T-helper 1 cell treated with Interleukin-12 subunit alpha and Interleukin-12 subunit beta and Interleukin-4 antibody, amounts not matched to agents 30 μg/mL and 1 μg/mL, for 36 hours (primary cell): ENCODE measurements around the gene ZNF576.
A peak's percentile ranks its signal among the peaks of the same experiment; 100 is the strongest.
"Not testable (repeated sequence)": the region's sequence is repeated elsewhere in the genome, so short reads cannot be mapped to it uniquely, and the experiment has no call there.

ENCODE experiments used
- H3K27ac Mint-ChIP-seq: one replicate; pipeline ENCODE4 v1.8.0; 2021; ENCODE audit warnings: mild to moderate bottlenecking, mixed read lengths
- H3K27me3 Mint-ChIP-seq: one replicate; pipeline ENCODE4 v1.8.0; 2021; ENCODE audit warnings: low read depth, mixed read lengths
- H3K36me3 Mint-ChIP-seq: one replicate; pipeline ENCODE4 v1.8.0; 2021; ENCODE audit warnings: low read depth, mixed read lengths
- H3K4me1 Mint-ChIP-seq: one replicate; pipeline ENCODE4 v1.8.0; 2021; ENCODE audit warnings: low read depth, mixed read lengths
- H3K4me3 Mint-ChIP-seq: one replicate; pipeline ENCODE4 v1.8.0; 2021; ENCODE audit warnings: mild to moderate bottlenecking, moderate library complexity, mixed read lengths
- H3K9me3 Mint-ChIP-seq: one replicate; pipeline ENCODE4 v1.8.0; 2021; ENCODE audit warnings: mixed read lengths

Gene ZNF576, protein sequence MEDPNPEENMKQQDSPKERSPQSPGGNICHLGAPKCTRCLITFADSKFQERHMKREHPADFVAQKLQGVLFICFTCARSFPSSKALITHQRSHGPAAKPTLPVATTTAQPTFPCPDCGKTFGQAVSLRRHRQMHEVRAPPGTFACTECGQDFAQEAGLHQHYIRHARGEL

GRCh38 chr19:43595999-43596841 is at the start of gene ZNF576, which contains the start of gene IRGQ:
Gene ZNF576, plus strand, starts transcription at chr19:43596595. Its CDS starts 514 bp downstream, at chr19:43597109.
Gene IRGQ, minus strand, starts transcription at chr19:43596134. Its CDS starts 796 bp downstream, at chr19:43595338.
- Mint-ChIP-seq H3K9me3 (no peaks in the 10 kb centered on the region), H3K27me3 (no peaks in the 10 kb centered on the region), H3K27ac (peak within 1 kb of the TSS; percentile 99), H3K4me3 (peak within 1 kb of the TSS; percentile 99), H3K4me1 (peaks cover 30% of the 10 kb centered on the region), H3K36me3 (peaks cover 22% of the 10 kb centered on the region)

GRCh38 chr19:43547926-43548325 is 48.5 kb upstream of the ZNF576 start:
- peaks cover 19% of the 10 kb centered on the region for H3K36me3 Mint-ChIP-seq
- H3K4me1 Mint-ChIP-seq, H3K27me3 Mint-ChIP-seq, H3K4me3 Mint-ChIP-seq, H3K27ac Mint-ChIP-seq, H3K9me3 Mint-ChIP-seq: not testable (repeated sequence)

DNA sequence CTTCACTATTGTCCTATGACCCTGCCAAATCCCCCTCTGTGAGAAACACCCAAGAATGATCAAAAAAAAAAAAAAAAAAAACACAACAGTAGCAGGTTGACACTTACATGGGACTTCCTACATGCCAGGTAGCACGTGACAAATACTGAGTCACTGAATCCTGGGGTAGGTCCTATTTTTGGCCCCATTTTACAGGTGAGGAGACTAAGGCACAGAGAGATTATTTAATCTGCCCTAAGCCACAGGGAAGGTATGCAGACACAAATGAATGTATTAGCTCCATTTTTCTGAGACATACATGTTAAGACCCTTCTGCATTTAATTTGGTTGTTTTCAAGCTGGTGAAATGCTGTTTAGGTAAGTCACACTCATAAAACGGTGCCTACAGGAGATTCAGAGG is 47.7 kb upstream of the ZNF576 start:
- Mint-ChIP-seq H3K9me3 (no peaks in the 10 kb centered on the region), H3K27me3 (no peaks in the 10 kb centered on the region), H3K4me1 (no peaks in the 10 kb centered on the region), H3K27ac (no peak overlapping the region), H3K36me3 (peaks cover 18% of the 10 kb centered on the region), H3K4me3 (no peak overlapping the region)

GRCh38 chr19:43551399-43552197 is 44.8 kb upstream of the ZNF576 start:
- Mint-ChIP-seq H3K4me1 (peaks cover 6% of the 10 kb centered on the region), H3K27me3 (no peaks in the 10 kb centered on the region), H3K27ac (no peak overlapping the region), H3K9me3 (no peaks in the 10 kb centered on the region), H3K36me3 (peaks cover 17% of the 10 kb centered on the region), H3K4me3 (no peak overlapping the region)

- Mint-ChIP-seq H3K4me1 (peaks cover 6% of the 10 kb centered on the region), H3K4me3 (no peak overlapping the region), H3K27ac (no peak overlapping the region), H3K36me3 (peaks cover 17% of the 10 kb centered on the region), H3K9me3 (no peaks in the 10 kb centered on the region), H3K27me3 (no peaks in the 10 kb centered on the region)
Measured at GRCh38 chr19:43552198-43552450, 44.3 kb upstream of the ZNF576 start.

DNA sequence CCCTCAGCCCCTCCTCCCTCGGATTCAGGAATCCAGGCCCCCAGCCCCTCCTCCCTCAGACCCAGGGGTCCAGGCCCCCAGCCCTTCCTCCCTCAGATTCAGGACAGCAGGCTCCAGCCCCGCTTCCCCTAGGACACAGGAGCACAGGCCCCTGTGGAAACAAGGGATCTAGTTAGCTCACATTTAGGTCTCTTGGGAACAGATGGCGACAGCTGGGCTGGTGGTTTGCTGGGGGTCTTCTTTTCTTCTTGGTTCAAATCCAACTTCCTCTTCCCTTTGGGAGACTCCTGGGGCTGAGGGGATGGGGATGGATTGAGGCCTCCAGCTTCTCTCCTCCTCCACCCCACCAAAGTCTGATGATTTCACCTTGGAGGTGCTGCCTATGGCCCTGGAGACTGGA is 43.8 kb upstream of the ZNF576 start:
- Mint-ChIP-seq H3K27ac (no peak overlapping the region), H3K36me3 (peaks cover 20% of the 10 kb centered on the region), H3K4me1 (peaks cover 6% of the 10 kb centered on the region), H3K4me3 (no peak overlapping the region), H3K9me3 (no peaks in the 10 kb centered on the region), H3K27me3 (no peaks in the 10 kb centered on the region)

- Mint-ChIP-seq H3K27me3 (no peaks in the 10 kb centered on the region), H3K27ac (no peak overlapping the region), H3K4me1 (peaks cover 6% of the 10 kb centered on the region), H3K9me3 (no peaks in the 10 kb centered on the region), H3K36me3 (peaks cover 20% of the 10 kb centered on the region), H3K4me3 (no peak overlapping the region)
Measured at GRCh38 chr19:43553656-43554055, 42.7 kb upstream of the ZNF576 start.

- Mint-ChIP-seq H3K9me3 (no peaks in the 10 kb centered on the region), H3K4me1 (peaks cover 6% of the 10 kb centered on the region), H3K4me3 (no peak overlapping the region), H3K36me3 (peaks cover 20% of the 10 kb centered on the region), H3K27ac (no peak overlapping the region), H3K27me3 (no peaks in the 10 kb centered on the region)
Measured at GRCh38 chr19:43554317-43554895, 42.0 kb upstream of the ZNF576 start.

DNA sequence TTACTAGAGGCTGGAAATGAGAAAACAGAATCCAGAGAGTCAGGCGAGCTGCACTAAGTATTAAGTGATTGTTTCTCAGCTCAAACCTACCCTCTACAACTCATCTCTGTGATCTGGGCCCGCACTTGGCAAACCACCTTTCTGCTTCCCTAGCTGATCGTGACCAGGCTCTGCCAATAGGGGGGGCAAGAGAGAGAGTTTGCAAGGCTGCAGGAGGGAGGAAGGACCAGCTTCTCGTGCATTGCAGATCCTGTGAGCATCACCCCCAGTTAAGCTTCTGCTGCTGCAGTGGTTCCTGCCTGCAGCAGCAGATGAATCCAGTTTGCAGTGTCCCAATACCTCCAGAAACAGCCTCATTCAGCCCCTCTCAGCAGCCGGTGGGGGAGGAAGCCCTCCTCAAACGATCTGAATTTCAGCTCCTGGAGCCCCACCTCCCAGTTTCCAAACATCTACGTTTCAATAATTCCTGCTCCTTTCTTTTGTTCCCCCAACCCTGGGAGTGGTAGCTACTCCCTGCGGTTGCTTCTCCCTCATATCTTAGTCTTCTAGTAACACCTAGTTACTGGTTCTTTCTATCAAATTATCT is 41.1 kb upstream of the ZNF576 start:
- peaks cover 6% of the 10 kb centered on the region for H3K4me1 Mint-ChIP-seq
- no peak overlapping the region for H3K4me3 Mint-ChIP-seq
- no peaks in the 10 kb centered on the region for H3K9me3 Mint-ChIP-seq
- no peaks in the 10 kb centered on the region for H3K27me3 Mint-ChIP-seq
- peaks cover 20% of the 10 kb centered on the region for H3K36me3 Mint-ChIP-seq
- peak overlapping the region; percentile 49 for H3K27ac Mint-ChIP-seq

GRCh38 chr19:43560687-43561086 is 35.7 kb upstream of the ZNF576 start:
- H3K27me3 Mint-ChIP-seq, result no peaks in the 10 kb centered on the region
- H3K27ac Mint-ChIP-seq, result no peak overlapping the region
- no peak overlapping the region for H3K4me3 Mint-ChIP-seq

DNA sequence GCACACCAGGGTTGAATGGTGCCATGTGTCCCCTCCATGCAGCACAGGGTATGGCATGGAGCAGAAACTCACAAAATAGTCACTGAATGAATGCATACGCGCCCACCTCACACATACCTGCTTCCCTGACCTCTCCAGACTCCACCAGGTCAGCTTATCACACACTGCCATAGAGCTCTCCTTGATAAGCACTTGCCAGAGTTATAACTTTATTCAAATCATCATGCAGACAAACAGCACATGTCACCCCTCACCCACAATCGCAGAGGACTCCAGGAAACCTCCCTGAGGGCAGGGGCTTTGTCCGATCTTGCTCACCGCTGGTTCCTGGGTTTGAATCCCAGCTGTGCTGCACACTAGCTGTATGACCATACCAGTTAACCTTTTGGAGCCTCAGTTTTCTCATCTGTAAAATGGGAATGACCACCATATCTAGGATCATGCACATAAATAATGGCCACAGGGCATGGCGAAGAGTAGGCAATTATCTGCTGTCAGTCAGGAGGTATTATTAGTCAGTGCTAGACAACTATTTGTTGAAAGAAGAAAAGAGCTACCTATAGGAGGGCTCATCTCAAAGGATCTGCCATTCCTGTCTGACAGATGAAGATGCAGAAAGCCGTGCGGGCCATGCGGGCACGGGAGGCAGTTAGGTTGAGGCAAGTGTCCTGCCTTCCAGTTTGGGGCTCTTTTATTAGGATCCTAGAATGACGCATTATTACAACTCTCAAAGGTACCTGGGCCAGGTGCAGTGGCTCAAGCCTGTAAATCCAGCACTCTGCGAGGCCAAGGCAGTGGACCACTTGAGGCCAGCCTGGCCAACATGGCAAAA is 35.0 kb upstream of the ZNF576 start:
- Mint-ChIP-seq H3K27me3 (no peaks in the 10 kb centered on the region), H3K4me3 (no peak overlapping the region), H3K27ac (peak overlapping the region; percentile 80), H3K36me3 (peaks cover 25% of the 10 kb centered on the region), H3K4me1 (peaks cover 28% of the 10 kb centered on the region), H3K9me3 (no peaks in the 10 kb centered on the region)

More at GRCh38 chr19:43560687-43561086, 35.7 kb upstream of the ZNF576 start:
- Mint-ChIP-seq H3K36me3 (peaks cover 25% of the 10 kb centered on the region), H3K9me3 (no peaks in the 10 kb centered on the region), H3K4me1 (peaks cover 28% of the 10 kb centered on the region)

- Mint-ChIP-seq H3K4me1 (peaks cover 28% of the 10 kb centered on the region), H3K9me3 (no peaks in the 10 kb centered on the region), H3K4me3 (peak overlapping the region; percentile 14), H3K27ac (peak overlapping the region; percentile 80), H3K36me3 (peaks cover 27% of the 10 kb centered on the region), H3K27me3 (no peaks in the 10 kb centered on the region)
Measured at GRCh38 chr19:43562226-43562697, 34.1 kb upstream of the ZNF576 start.

- peak overlapping the region; percentile 14 for H3K4me3 Mint-ChIP-seq
- peaks cover 28% of the 10 kb centered on the region for H3K4me1 Mint-ChIP-seq
Measured at GRCh38 chr19:43562698-43563241, 33.6 kb upstream of the ZNF576 start.

More at GRCh38 chr19:43562698-43563241, 33.6 kb upstream of the ZNF576 start:
- Mint-ChIP-seq H3K36me3 (peaks cover 24% of the 10 kb centered on the region), H3K27ac (peak overlapping the region; percentile 80), H3K9me3 (no peaks in the 10 kb centered on the region), H3K27me3 (no peaks in the 10 kb centered on the region)
